A673 (cell line): ENCODE measurements around the gene FBXL4.

Experiments
- EZH2 ChIP-seq: fragments of 200-600 bp; sonication (generic); IDR thresholded peaks from 2 replicates; pipeline ENCODE4 v1.6.1; 2017; ENCODE audit warnings: borderline replicate concordance, low read depth, mild to moderate bottlenecking, mixed read lengths, antibody characterized with exemption, low read length; ENCODE audit not compliant: poor library complexity, severe bottlenecking
- TF ChIP-seq, protein P1 (sequence below): fragments of 300-800, 200-600 bp; sonication (generic); conservative IDR thresholded peaks from 2 replicates; pipeline ENCODE4 v1.5.1; 2017; ENCODE audit warnings: low read depth, mild to moderate bottlenecking, antibody characterized with exemption, low read length, moderate library complexity, mixed read lengths

DNA sequence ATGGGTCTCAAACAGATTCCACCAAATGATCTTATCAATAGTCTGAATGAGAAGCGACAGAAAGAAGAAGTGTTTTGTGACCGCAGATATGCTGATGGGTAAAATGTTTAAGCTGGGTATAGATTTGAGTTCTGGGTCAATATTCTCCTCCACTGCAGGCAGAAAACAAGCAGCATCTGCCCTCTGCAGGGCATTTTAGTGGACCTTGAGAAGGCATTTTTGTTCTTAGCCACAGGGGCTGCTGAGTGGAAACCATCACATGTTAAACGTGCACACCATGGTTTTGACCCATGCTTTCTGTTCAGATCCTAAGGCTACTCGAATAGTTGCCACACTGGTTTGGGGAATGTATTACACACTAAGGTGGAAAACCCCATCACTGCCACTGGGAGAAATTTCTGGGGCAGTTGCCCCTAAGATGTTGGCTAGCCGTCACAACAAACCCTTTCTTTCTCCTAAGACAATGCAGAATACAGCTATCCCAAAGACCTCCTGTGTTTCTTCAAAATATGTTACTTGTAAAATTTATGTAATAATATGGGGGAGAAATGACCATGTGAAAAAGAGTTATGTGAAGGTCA is 107.9 kb downstream of the FBXL4 start:
- TF ChIP-seq, protein P1, sequence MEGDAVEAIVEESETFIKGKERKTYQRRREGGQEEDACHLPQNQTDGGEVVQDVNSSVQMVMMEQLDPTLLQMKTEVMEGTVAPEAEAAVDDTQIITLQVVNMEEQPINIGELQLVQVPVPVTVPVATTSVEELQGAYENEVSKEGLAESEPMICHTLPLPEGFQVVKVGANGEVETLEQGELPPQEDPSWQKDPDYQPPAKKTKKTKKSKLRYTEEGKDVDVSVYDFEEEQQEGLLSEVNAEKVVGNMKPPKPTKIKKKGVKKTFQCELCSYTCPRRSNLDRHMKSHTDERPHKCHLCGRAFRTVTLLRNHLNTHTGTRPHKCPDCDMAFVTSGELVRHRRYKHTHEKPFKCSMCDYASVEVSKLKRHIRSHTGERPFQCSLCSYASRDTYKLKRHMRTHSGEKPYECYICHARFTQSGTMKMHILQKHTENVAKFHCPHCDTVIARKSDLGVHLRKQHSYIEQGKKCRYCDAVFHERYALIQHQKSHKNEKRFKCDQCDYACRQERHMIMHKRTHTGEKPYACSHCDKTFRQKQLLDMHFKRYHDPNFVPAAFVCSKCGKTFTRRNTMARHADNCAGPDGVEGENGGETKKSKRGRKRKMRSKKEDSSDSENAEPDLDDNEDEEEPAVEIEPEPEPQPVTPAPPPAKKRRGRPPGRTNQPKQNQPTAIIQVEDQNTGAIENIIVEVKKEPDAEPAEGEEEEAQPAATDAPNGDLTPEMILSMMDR: peak; percentile 49
- TF ChIP-seq EZH2: no peak
